ENCODE results near the gene SLC9A2.

DNA sequence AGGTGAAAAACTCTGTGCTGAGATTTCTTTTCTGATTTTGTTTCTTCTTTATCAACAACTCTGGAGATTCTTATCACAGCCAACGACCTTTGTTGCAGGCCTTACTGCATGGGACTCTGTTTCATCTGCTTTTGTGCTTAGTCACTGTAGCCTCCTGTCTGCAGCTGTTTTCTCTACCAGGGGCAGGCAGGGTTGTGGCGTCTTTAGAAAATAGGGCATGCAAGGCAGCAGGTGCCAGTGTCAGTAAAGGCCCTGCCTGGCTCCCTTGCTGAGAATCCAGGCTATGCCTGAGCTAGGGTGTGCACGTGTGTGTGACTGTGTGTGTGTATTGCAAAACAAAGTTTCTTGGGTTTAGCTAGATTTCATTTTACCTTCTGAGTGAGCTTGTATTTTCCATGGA, 14.6 kb upstream of the SLC9A2 start:
- TF ChIP-seq, protein P1, sequence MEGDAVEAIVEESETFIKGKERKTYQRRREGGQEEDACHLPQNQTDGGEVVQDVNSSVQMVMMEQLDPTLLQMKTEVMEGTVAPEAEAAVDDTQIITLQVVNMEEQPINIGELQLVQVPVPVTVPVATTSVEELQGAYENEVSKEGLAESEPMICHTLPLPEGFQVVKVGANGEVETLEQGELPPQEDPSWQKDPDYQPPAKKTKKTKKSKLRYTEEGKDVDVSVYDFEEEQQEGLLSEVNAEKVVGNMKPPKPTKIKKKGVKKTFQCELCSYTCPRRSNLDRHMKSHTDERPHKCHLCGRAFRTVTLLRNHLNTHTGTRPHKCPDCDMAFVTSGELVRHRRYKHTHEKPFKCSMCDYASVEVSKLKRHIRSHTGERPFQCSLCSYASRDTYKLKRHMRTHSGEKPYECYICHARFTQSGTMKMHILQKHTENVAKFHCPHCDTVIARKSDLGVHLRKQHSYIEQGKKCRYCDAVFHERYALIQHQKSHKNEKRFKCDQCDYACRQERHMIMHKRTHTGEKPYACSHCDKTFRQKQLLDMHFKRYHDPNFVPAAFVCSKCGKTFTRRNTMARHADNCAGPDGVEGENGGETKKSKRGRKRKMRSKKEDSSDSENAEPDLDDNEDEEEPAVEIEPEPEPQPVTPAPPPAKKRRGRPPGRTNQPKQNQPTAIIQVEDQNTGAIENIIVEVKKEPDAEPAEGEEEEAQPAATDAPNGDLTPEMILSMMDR (conservative IDR thresholded peaks at IDR 0.05 in 1 of 2, IDR thresholded peaks at IDR 0.05 in 1 of 2; ENCODE audit: extremely low read depth in 1 of 2, insufficient read depth in 1 of 2, low read depth in 1 of 2, low read length in 2 of 2) = no peak
- TF ChIP-seq EZH2 (IDR thresholded peaks at IDR 0.05; ENCODE audit: borderline replicate concordance, low read length) = no peak

Measured in mammary epithelial cell (primary cell).